WI38 (cell line): ENCODE measurements around the gene GFPT2.

Experiments used
- H3K4me3 ChIP-seq: 2 replicates; pipeline ENCODE4 v1.5.1; 2011; ENCODE audit warnings: low read depth, mild to moderate bottlenecking, control low read depth, low read length
- TF ChIP-seq, protein P1 (sequence below): IDR thresholded peaks from 2 replicates; pipeline ENCODE4 v1.5.1; 2012; ENCODE audit warnings: low read depth, mild to moderate bottlenecking, control low read depth, low read length

Gene GFPT2

DNA sequence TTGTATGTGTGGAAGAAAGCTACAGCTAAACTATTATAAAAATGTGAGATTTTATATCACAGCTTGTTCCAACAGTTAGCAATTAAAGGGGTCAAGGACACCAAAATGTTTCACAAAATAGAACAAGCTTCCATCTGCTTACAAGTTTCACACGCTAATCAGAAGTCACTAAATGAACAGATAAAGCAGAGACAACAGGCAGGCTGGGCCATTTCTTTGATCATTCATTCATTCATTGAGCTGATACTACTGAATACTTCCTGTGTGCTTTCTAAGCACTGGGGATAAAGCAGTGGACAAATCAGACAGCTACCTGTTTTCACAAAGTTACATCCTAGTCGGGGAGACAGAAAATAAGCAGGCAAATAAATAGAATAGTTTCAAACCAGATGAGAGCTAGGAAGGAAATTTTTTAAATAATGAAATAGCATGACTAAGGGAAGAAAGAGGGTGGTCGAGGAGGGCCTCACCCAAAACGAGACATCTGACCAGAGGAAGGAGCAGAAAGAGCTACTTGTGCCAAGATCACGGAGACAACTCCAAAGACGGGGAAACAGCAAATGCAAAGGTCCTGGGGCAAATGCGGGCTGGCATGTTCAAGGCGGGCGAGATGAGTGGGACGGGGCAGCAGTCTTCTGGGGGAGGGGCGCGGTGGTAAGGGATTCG, 62.4 kb downstream of the GFPT2 start:
- peak overlapping the region; percentile 81 for H3K4me3 ChIP-seq
- TF ChIP-seq, protein P1, sequence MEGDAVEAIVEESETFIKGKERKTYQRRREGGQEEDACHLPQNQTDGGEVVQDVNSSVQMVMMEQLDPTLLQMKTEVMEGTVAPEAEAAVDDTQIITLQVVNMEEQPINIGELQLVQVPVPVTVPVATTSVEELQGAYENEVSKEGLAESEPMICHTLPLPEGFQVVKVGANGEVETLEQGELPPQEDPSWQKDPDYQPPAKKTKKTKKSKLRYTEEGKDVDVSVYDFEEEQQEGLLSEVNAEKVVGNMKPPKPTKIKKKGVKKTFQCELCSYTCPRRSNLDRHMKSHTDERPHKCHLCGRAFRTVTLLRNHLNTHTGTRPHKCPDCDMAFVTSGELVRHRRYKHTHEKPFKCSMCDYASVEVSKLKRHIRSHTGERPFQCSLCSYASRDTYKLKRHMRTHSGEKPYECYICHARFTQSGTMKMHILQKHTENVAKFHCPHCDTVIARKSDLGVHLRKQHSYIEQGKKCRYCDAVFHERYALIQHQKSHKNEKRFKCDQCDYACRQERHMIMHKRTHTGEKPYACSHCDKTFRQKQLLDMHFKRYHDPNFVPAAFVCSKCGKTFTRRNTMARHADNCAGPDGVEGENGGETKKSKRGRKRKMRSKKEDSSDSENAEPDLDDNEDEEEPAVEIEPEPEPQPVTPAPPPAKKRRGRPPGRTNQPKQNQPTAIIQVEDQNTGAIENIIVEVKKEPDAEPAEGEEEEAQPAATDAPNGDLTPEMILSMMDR, result no peak

DNA sequence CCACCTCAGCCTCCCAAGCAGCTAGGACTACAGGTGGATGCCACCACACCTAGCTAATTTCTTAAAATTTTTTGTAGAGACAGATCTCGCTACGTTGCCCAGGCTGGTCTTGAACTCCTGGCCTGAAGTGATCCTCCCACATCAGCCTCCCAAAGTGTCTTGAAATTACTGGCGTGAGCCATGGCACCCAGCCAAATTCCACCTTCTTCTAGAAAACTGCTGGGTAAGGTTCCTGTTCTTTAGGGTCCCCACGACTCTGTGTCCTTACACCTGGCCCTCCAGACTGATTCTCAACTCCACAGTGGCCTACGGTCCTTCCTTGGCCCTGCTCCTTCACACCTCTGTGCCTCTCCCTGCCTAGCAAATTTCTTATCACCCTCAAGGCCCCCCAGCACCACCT, 63.2 kb downstream of the GFPT2 start:
- no peak overlapping the region for H3K4me3 ChIP-seq
- TF ChIP-seq, protein P1, result no peak

DNA sequence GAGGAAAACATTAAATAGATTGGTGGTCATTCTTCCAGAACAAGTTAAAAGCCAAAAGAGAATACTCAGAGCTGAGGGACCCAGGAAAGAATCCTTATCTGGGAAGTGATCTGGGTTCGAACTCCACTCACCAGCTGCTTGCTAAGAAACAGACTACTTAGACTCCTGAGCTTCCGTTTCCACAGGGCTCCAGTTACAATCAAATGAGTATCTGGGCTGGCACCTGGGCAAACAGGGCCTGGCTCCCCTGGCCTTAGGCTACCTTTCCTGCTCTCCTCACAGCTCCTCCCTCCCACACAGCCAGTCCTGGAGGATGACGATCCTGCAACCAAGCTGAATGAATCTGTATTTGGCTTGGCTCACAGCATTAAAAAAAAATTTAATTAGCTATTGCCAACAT, 63.7 kb downstream of the GFPT2 start:
- no peak overlapping the region for H3K4me3 ChIP-seq

DNA sequence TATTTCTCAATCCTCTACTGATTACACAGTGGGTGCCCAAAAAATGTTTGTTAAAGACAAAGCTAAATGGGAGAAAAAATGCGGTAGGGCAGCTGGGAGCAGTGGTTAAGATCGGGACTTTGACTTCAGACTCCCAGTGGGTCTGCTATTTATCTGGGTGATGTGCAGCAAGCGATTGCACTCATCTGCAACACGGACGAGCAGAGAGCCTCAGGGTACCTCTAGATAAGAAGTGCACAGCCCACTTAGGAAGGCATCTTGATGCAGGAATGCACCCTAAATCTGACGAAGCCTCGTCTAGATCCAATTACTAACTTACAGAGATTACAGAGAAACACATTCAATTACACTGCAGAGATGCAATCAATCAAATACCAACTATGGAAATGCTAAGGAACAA, 65.3 kb downstream of the GFPT2 start:
- TF ChIP-seq, protein P1, result no peak

More for the DNA sequence above, 63.7 kb downstream of the GFPT2 start:
- TF ChIP-seq, protein P1, result no peak

DNA sequence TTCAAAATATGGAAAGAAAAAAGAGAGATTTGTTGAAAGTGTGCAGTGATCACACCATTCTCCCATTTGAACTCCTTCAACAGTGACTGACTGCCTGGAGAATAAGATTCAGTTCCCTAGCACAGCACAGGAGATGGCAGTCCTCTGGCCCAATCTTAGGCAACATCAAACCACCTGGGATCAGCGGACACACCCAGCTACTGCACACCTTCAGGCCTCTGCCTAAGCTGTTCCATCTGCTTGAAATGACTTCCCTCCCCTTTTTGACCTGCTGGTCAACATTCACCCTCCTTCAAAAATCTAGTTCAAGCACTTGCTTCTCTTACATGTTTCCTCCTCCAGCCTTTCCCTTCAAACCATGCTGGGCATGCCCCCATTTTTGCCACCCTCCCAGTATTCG, 65.7 kb downstream of the GFPT2 start:
- TF ChIP-seq, protein P1, result no peak
- no peak overlapping the region for H3K4me3 ChIP-seq

More for the DNA sequence above, 65.3 kb downstream of the GFPT2 start:
- no peak overlapping the region for H3K4me3 ChIP-seq

DNA sequence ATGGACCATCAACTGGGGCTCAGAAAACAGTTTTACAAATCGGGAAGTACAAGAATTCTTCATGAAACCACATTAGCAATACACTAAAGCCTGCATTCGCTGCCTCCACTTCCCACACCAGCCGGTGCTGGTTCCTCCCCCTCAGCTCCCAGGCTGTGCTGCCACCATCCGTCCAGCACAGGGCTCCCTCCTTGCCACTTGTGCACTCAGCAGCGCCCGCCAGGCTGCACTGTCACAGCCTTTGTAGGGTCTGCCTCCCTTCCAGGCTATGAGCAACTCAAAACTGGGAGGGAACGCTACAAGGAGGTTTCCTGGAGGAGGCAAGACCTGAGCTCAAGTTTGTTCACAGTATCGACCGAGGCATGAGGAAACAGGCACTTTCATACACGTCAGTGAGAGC, 69.0 kb downstream of the GFPT2 start:
- TF ChIP-seq, protein P1, result no peak
- H3K4me3 ChIP-seq, result no peak overlapping the region

DNA sequence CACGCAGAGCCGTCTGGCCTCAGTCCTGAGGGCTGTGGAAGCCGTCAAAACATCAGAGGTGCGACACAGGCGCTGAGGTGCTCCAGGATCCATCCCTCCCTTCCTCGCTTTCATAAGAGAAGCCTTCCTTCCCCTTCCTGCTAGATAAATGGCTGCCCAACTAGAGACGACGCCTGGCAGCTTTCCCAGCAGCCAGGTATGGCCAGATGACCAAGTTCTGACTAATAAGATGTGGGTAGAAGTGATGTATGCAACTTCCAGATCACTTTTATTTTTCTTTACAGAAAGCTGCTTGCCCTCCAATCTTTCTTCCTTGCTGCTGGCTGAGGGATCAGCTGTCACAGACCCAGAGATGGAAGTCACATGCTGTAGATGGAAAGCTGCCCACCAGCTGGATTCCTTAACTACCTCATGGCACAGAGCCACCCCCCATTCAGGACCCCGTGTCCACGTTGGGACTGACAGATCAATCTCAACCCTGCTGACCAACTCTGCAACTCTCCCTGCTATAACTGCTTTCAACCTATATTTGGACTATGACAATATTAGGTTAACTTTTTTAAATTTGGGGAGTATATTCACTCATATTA, 70.0 kb downstream of the GFPT2 start:
- H3K4me3 ChIP-seq, result no peak overlapping the region
- TF ChIP-seq, protein P1, result no peak
